Activated CD4-positive, alpha-beta memory T cell treated with anti-CD3 and anti-CD28 coated beads, Interleukin-2, amount 10 ng/mL, durations not matched to agents 7 days and 5 days (primary cell): Measurements from ENCODE around the gene HMG20A. TPM values are rescaled to one million over a fixed set of nuclear protein-coding genes. Genes with fewer than 3 reads are reported as not detected.

Experiments
- CTCF ChIA-PET: fragments of 350-600 bp; sonication (Branson Sonifier 250); formaldehyde crosslinking; loops from one replicate; lab custom pipeline; 2021; ENCODE audit warnings: antibody characterized with exemption, inconsistent platforms; lab: Charles Lee
- POLR2A ChIA-PET: fragments of 350-600 bp; sonication (Branson Sonifier 250); formaldehyde crosslinking; loops from one replicate; lab custom pipeline; 2021; ENCODE audit warnings: antibody characterized with exemption; lab: Charles Lee
- DNase-seq: peaks from one replicate; pipeline ENCODE4 v3.0.0-alpha.2; 2020
- H3K27ac Mint-ChIP-seq: one replicate; pipeline ENCODE4 v1.8.0; 2021; ENCODE audit warnings: mild to moderate bottlenecking, mixed read lengths
- H3K27me3 Mint-ChIP-seq: one replicate; pipeline ENCODE4 v1.8.0; 2021; ENCODE audit warnings: mixed read lengths
- H3K36me3 Mint-ChIP-seq: one replicate; pipeline ENCODE4 v1.8.0; 2021; ENCODE audit warnings: low read depth, mixed read lengths
- H3K4me1 Mint-ChIP-seq: one replicate; pipeline ENCODE4 v1.8.0; 2021; ENCODE audit warnings: mixed read lengths
- H3K4me3 Mint-ChIP-seq: one replicate; pipeline ENCODE4 v1.8.0; 2021; ENCODE audit warnings: mild to moderate bottlenecking, mixed read lengths
- H3K9me3 Mint-ChIP-seq: one replicate; pipeline ENCODE4 v1.8.0; 2021; ENCODE audit warnings: mixed read lengths
- total RNA-seq, 2 experiments: library from RNA; stranded (reverse); gene quantifications; one replicate each; pipeline ENCODE4 v1.2.3, GENCODE V29; 2021

The HMG20A gene
- 10 to 100 TPM; 44.0 to 45.1 TPM for total RNA-seq

DNA sequence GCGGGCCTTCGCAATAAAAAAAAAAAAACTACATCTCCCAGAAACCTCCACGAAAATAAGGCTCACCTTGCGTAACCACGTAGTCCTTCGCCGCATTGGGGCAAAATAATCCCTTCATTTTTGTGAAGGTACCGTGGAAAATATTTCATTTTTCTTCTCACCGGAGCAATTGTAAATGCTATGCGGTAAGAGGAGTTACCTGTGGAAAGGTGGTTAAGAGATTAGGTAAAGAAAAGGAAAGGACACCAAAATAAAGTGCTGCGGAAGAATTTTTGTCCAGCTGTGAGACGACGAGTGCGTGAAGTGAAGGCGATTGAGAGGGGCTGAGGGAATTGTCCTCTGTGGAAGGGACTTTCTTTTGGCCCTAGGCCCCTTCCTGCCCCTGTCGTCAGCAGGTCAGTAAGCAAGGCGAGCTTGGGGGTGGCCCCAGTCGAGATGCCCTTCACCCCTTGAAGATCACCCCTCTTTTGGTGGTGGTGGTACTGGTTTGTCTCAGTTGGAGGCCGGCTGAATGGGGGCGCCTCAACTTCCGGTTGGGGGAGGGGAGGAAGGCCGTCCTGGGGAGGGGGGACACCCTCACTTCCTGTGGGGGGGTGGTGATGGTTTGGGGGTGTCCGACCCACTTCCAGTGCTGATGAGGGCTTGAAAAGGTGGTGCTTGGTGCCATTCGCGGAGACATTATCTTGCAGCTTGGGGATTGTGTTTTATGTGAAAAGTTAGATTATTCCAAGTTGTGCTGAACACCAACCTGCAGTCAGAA lies at the start of gene HMG20A:
TSS of gene HMG20A (plus strand) at position 279 of the 760 bp plus-strand sequence. CDS start 37,520 bp downstream, outside the sequence.
- no peaks in the 10 kb centered on the region for H3K9me3 Mint-ChIP-seq
- peaks cover 12% of the 10 kb centered on the region for H3K27me3 Mint-ChIP-seq

DNA sequence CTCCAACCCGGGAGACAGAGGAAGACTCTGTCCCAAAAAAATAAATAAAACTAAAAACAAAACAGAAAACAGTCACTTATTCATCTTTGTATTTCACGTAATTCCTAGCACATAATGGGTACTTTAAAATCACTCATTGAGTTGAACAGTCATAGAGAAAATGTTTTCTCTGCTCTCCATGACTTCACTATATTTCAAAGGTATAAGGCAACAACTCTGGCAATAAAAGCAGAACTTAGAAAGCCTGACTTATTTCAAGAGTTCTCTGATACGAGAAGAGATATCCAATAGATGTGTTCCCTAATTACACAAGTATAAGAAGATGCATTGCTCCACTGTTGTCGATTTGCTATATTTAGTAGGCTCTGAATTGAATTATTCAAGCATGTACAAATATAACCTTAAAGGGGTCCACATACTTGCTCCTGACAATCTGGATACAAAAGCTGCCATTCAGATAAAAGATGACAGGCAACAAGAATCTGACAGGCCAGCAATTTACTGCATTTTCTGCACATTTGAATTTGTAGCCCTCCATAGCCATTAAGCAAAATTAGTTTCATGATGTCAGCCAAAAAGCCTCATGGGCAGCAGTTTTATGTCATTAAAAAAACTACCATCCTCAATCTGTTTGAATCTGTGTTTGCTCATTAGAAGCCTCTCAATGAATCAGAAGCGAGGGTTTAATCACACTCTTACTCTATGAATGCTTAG lies 48.7 kb upstream of the HMG20A start:
- H3K27me3 Mint-ChIP-seq = no peaks in the 10 kb centered on the region
- POLR2A ChIA-PET = no interaction called here

More for the DNA sequence above, at the start of gene HMG20A:
- peaks cover 32% of the 10 kb centered on the region for H3K4me1 Mint-ChIP-seq
- peak within 1 kb of the TSS; percentile 97 for H3K4me3 Mint-ChIP-seq
- ChIA-PET CTCF (interaction anchor here (0.7 to 2.3 kb wide), 3 partner anchors 75 to 447 kb away, joined by 3 to 9 read pairs (median 3); no protein-coding TSS in a partner anchor), POLR2A (interaction anchor here (1.0 to 1.6 kb wide), 3 partner anchors 9 to 381 kb away, joined by 3 to 7 read pairs (median 6); no protein-coding TSS in a partner anchor)
- H3K27ac Mint-ChIP-seq = peak within 1 kb of the TSS; percentile 95
- DNase-seq = peak; percentile 62
- peaks cover 7% of the 10 kb centered on the region for H3K36me3 Mint-ChIP-seq

DNA sequence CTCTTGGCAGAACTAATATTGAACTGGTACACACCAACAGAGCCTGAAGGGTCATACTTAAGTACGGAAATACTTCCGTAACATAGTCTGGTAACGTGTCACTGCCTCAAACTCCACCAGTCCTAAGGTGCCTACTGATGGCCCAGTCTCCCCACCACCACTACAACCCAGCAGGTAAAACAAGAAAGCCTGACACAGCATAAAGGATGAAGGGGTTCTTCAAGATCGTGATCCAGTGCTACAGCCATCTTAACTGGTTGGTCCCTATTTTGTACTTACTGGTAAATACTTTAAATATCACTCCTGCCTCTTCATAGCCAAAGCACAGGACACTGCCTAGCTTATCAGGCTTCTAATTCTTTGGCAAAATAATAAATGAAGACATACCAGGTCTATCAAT lies 47.2 kb upstream of the HMG20A start:
- no peaks in the 10 kb centered on the region for H3K4me1 Mint-ChIP-seq
- no peaks in the 10 kb centered on the region for H3K27me3 Mint-ChIP-seq
- H3K36me3 Mint-ChIP-seq = no peaks in the 10 kb centered on the region
- CTCF ChIA-PET = no interaction called here
- H3K4me3 Mint-ChIP-seq = no peak overlapping the region
- no peaks in the 10 kb centered on the region for H3K9me3 Mint-ChIP-seq
- no peak for DNase-seq
- POLR2A ChIA-PET = no interaction called here
- H3K27ac Mint-ChIP-seq = no peak overlapping the region

More for the DNA sequence above, 48.7 kb upstream of the HMG20A start:
- DNase-seq = no peak
- Mint-ChIP-seq H3K27ac (no peak overlapping the region), H3K36me3 (no peaks in the 10 kb centered on the region), H3K4me1 (no peaks in the 10 kb centered on the region), H3K4me3 (no peak overlapping the region), H3K9me3 (no peaks in the 10 kb centered on the region)
- CTCF ChIA-PET = no interaction called here

DNA sequence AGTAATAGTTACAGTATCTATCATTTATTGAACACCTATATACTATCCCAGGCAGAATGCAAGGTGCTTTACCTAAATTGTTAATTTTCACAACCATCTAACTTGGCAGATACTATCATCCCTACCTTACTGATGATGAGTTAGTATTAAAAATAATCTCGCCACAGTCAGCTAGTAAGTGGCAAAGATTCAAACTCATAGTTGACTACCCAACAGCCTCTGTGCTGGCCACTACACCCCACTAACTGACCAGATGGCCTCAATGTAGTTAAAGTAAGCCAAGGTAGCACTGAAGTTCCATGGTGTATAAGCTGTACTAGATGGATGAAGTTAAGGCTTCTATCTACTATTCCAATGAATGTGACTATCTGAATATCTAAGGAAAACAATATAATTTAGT lies 45.6 kb upstream of the HMG20A start:
- H3K36me3 Mint-ChIP-seq = no peaks in the 10 kb centered on the region
- no peaks in the 10 kb centered on the region for H3K9me3 Mint-ChIP-seq
- CTCF ChIA-PET = interaction anchor here (1.2 kb wide), 1 partner anchor 34 kb away, joined by 3 read pairs; no protein-coding TSS in a partner anchor
- H3K27ac Mint-ChIP-seq = no peak overlapping the region
- DNase-seq = no peak
- H3K4me3 Mint-ChIP-seq = no peak overlapping the region
- H3K27me3 Mint-ChIP-seq = no peaks in the 10 kb centered on the region
- no peaks in the 10 kb centered on the region for H3K4me1 Mint-ChIP-seq
- POLR2A ChIA-PET = no interaction called here

DNA sequence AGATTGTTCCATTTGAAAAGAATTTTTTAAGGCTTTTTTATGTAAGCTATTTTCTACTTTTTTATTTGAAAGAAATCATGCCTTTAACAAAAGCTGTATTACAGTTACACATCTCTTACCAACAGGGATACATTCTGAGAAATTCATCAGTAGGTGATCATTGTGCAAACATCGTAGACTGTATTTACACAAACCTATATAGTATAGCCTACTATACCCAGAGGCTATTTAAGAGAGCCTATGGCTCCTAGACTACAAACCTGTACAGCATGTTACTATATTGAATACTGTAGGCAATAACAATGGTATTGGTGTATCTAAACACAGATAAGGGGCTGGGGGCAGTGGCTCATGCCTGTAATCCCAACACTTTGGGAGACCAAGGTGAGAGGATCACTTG lies 43.9 kb upstream of the HMG20A start:
- no peak for DNase-seq
- no peak overlapping the region for H3K27ac Mint-ChIP-seq
- H3K36me3 Mint-ChIP-seq = no peaks in the 10 kb centered on the region
- ChIA-PET CTCF (no interaction called here), POLR2A (no interaction called here)
- no peaks in the 10 kb centered on the region for H3K9me3 Mint-ChIP-seq
- H3K4me3 Mint-ChIP-seq = no peak overlapping the region
- H3K27me3 Mint-ChIP-seq = no peaks in the 10 kb centered on the region
- no peaks in the 10 kb centered on the region for H3K4me1 Mint-ChIP-seq

DNA sequence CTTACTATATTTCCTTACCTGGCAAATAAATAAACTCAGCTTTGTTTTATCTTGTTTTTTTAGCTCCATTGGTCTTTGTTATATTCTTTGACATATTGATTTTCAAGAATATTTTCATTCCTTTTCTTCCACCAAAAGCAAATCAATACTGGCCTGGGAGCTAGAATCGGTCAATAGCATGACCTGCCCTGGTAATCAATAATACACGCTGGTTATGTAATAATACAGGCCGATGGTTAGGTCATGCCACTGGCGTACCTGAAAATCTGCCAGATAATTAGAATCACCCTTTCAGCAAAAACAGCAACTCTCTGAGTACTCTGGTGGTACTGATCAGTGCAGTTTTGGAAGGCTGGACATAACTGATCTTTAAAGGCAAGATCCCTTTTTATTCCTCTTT lies 40.7 kb upstream of the HMG20A start:
- Mint-ChIP-seq H3K9me3 (no peaks in the 10 kb centered on the region), H3K36me3 (peaks cover 2% of the 10 kb centered on the region), H3K4me3 (no peak overlapping the region), H3K27me3 (no peaks in the 10 kb centered on the region), H3K27ac (no peak overlapping the region), H3K4me1 (peaks cover 12% of the 10 kb centered on the region)
- ChIA-PET CTCF (no interaction called here), POLR2A (no interaction called here)
- no peak for DNase-seq

DNA sequence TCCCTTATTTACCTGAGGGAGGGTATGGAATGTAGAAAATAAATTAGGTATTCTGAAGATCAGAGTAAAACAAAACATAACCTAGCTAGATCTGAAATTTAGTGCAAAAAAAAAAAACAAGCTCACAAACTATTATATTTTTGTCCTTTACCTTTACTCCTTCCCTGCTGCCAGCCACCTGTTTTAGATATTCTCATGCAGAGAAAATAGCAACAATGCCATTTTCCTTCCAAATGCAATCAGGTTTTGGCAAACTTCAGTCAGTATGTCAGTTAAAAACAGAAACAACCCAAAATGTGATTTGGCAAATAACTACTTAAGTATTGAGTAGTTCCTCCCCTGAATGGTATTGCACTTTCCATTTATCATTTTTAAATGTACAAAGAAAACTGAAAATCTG lies 36.6 kb upstream of the HMG20A start:
- Mint-ChIP-seq H3K36me3 (peaks cover 2% of the 10 kb centered on the region), H3K4me3 (no peak overlapping the region), H3K4me1 (peaks cover 20% of the 10 kb centered on the region), H3K27ac (no peak overlapping the region), H3K9me3 (no peaks in the 10 kb centered on the region), H3K27me3 (no peaks in the 10 kb centered on the region)
- ChIA-PET CTCF (interaction anchor here (0.8 kb wide), 1 partner anchor 35 kb away, joined by 3 read pairs; no protein-coding TSS in a partner anchor), POLR2A (no interaction called here)
- DNase-seq = no peak

DNA sequence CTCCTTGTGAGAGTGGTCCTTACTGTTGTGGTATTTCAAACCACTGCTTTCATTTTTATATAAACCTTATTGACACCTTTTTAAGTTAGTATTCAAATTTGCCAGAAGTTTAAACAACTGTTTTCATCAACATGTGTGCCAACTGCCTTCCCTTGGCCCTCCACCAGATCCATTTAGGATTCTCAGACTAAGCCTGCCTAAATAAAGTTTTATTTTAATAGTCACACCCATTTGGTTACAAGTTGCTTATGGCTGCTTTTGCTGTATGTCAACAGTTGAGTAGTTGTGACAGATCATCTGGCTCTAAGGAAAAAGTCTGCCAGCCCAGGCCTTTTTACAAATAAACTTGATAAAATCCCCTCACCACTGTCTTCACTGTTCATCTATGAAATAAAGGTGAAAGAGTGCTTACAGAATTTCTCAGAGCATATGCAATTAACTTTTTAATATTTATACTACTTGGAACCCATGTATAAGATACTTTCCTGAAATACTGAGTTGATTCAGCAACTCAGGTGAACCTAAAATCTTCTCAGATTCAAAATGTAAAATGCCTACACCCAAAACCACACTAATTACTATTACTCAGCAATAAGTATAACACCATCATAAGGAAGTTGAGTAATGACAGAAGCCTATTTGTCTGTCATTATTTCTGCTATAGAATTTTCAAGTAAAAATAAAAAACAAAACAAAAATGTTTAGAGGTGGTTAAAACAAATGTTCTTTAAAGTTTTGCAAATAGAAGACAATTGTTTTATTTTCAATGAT lies 35.9 kb upstream of the HMG20A start:
- Mint-ChIP-seq H3K27ac (peak overlapping the region; percentile 53), H3K27me3 (no peaks in the 10 kb centered on the region), H3K36me3 (peaks cover 2% of the 10 kb centered on the region), H3K4me3 (no peak overlapping the region), H3K4me1 (peaks cover 20% of the 10 kb centered on the region), H3K9me3 (no peaks in the 10 kb centered on the region)
- no peak for DNase-seq
- POLR2A ChIA-PET = no interaction called here
- CTCF ChIA-PET = no interaction called here

DNA sequence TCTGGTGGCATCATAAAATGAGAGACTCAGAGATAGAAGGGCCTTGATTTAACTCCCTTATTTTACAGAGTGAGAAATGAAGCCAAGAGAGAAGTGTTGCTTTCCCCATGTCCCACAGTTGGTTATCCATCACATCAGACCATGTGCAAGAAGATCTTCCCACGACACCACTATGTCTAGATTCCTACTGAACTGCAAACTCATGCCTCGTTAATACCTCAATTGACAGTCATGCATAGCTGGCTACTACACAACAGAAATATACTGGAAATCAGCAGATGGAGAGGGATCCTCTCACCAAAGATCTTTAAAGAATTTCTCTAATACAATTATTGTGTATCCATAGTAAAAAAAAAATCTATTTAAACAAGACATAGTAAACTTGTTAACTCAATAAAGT lies 34.1 kb upstream of the HMG20A start:
- POLR2A ChIA-PET = no interaction called here
- H3K4me3 Mint-ChIP-seq = no peak overlapping the region
- H3K4me1 Mint-ChIP-seq = peaks cover 20% of the 10 kb centered on the region
- H3K27me3 Mint-ChIP-seq = no peaks in the 10 kb centered on the region
- CTCF ChIA-PET = no interaction called here
- no peaks in the 10 kb centered on the region for H3K9me3 Mint-ChIP-seq
- no peak overlapping the region for H3K27ac Mint-ChIP-seq
- H3K36me3 Mint-ChIP-seq = peaks cover 2% of the 10 kb centered on the region
- no peak for DNase-seq

DNA sequence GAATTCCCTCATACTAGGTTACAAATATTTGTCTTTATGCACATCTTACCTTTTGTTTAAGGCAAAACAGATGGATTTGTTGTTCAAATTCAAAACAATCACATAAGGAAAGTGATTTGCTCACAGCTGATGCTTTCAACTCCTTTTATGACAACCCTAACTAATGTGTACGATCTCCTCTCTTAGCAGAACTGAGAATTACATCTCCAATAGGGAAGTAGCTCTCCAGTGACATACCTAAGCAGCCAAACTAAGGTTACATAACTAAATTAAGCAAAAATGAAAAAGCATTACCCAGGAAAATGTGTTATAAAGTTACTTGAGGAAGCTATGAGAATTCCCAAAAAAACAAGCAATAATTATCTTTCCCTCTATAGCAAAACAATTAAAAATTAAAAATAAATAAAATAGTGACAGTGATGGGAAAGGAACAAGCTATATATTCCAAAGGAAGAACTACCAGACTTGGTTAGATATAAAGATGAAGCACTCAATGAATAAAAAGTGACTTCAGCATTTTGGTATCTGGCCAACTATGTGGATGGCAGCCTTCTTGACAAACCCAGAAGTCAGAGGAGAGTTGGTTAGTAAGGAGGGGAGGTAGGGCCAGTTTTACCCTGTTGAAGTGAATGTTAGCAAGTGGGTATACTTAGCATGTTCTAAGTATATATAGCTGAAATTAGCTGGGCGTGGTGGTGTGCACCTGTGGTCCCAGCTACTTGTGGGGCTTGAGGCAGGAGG lies 33.2 kb upstream of the HMG20A start:
- POLR2A ChIA-PET = no interaction called here
- CTCF ChIA-PET = no interaction called here
- no peaks in the 10 kb centered on the region for H3K9me3 Mint-ChIP-seq
- H3K4me1 Mint-ChIP-seq = peaks cover 20% of the 10 kb centered on the region
- H3K27me3 Mint-ChIP-seq = no peaks in the 10 kb centered on the region
- DNase-seq = no peak
- H3K36me3 Mint-ChIP-seq = no peaks in the 10 kb centered on the region
- H3K4me3 Mint-ChIP-seq = no peak overlapping the region
- no peak overlapping the region for H3K27ac Mint-ChIP-seq

DNA sequence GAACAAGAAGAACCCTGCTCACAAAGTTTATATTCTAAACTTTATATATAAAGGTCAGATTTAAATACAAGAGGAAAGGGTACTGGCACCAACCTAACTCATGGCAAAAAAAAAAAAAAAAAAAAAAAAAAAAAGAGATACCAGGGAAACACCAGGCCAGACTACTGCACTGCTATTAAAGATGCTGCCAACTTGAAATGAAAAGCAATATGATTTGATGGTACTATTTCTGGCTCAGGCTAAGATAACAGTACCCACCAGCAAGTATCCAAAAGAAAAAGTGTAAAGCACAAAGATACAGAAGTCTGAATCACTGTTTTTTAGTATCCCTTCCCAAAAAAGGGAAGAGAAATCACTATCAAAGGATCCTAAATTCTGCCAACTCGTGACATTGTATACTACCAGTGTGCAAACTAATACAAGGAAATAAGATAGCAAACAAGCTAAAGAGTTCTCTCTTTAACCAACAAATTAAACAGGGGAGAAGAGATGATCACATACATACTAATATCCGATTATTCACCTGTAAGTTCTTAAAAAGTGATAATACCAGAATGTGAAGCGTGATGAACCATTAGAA lies 29.2 kb upstream of the HMG20A start:
- POLR2A ChIA-PET = no interaction called here
- no peaks in the 10 kb centered on the region for H3K4me1 Mint-ChIP-seq
- peaks cover 15% of the 10 kb centered on the region for H3K9me3 Mint-ChIP-seq
- H3K36me3 Mint-ChIP-seq = peaks cover 8% of the 10 kb centered on the region
- DNase-seq = no peak
- no peak overlapping the region for H3K4me3 Mint-ChIP-seq
- CTCF ChIA-PET = no interaction called here
- H3K27ac Mint-ChIP-seq = no peak overlapping the region
- peaks cover 7% of the 10 kb centered on the region for H3K27me3 Mint-ChIP-seq

DNA sequence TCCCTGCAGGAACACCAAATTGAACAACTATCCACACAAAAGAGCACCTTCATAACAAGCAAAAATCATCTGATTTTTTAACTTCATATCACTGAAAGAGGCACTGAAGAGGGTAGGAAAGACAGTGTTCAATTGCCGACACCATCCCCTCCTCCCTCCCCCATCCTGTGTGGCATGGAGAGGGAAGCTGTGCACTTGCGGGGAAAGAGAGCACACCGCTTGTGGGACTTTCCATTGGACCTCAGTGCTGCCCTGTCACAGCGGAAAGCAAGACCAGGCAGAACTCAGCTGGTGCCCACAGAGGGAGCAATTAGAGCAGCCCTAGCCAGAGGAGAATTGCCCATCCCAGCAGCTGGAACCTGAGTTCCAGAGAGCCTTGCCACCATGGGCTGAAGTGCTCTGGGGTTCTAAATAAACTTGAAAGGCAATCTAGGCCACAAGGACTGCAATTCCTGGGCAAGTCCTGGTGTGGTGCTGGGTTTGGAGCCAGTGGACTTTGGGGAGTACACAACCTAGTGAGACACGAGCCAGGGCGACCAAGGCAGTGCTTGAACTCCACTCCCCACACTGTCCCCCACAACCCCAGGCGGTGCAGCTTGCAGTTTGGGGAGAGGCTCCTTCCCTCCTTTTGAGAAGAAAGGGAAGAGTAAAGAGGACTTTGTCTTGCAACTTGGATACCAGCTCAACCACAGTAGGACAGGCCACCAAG lies 27.8 kb upstream of the HMG20A start:
- no peak overlapping the region for H3K27ac Mint-ChIP-seq
- no peak for DNase-seq
- H3K9me3 Mint-ChIP-seq = peaks cover 17% of the 10 kb centered on the region
- H3K4me3 Mint-ChIP-seq = no peak overlapping the region
- H3K36me3 Mint-ChIP-seq = peaks cover 10% of the 10 kb centered on the region
- H3K27me3 Mint-ChIP-seq = peaks cover 9% of the 10 kb centered on the region
- no peaks in the 10 kb centered on the region for H3K4me1 Mint-ChIP-seq
- CTCF ChIA-PET = no interaction called here
- POLR2A ChIA-PET = no interaction called here
